Central memory CD4-positive, alpha-beta T cell (primary cell): ENCODE data around the gene ZNF335.
"Not testable (repeated sequence)": the region's sequence is repeated elsewhere in the genome, so short reads cannot be mapped to it uniquely, and the experiment has no call there.

ENCODE experiments used
- DNase-seq: peaks from one replicate; pipeline ENCODE4 v3.0.0; 2022

The ZNF335 gene

DNA sequence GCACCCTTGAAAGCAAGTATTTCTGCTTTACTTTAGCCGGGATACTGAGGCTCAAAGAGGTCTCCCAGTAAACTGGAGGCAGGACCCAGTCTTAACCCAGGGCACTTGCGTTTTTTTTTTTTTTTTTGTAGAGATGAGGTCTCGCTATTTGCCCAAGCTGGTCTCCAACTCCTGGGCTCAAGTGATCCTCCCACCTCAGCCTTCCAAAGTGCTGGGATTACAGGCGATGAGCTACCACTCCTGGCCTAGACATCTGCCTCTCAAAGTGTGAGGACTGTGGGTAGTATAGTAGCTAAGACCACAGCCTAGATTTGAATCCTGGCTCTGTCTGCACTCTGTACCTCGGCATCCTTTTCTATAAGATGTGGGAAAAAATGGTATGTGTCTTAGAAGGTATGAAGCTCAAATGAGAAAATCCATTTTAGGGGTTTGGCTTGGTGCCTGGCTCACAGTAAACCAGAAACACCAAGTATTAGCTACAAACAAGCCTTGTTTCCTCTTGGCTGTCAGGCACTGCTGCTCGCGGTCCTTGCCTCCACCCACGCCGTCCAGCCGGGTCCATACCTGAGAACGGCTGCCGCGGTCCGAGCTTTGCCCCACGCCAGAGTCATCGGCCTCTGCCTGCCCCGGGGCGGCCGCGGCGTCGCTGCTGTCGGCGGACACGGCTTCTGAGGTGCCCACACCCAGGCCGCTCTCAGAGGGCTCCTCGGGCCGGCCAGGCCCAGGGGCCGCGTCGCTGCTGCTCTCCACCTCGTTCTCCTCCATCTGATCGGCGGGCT is 1.2 kb downstream of the ZNF335 start:
- DNase-seq = peak; percentile 24

DNA sequence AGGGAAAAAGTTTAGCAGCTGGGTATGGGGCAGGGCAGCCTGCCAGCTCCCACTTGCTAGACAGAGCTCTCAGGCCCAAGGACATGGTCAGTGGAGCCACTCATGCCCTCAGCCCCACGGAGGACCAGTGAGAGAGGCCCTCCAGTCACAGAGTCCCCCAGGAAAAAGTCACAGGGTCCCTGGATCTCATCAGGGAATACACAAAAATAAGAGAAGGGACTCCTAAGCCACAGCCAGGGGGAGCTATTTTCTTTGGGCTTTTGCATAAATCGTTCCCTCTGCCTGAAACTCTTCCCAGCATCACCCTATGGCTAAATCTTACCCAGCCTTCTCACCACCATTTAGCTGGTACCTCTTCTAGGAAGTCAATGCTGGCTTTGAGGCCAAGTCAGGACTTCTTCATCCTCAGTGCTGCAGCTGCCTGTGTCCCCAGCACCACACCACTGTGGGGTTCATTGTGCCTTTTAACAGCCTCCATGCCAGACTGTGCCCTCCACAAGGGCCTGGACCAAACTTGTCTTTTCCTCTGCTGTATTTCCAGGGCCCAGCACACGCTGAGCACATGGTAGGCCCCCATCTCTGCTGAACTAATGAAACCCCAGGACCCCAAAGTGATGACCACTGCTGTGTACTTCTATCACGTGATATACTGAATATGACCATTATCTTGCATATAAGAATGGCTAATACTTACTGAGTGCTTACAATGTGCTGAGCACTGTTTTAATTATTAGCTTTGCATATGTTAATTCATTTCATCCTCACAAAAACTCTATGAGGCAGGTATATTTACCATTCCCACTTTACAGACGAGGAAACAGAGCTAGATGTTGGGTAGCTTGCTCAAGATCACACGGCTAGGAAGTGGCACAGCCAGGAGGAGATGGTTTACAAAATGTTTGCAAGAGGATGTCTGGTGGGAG is 2.0 kb downstream of the ZNF335 start:
- DNase-seq = no peak

DNA sequence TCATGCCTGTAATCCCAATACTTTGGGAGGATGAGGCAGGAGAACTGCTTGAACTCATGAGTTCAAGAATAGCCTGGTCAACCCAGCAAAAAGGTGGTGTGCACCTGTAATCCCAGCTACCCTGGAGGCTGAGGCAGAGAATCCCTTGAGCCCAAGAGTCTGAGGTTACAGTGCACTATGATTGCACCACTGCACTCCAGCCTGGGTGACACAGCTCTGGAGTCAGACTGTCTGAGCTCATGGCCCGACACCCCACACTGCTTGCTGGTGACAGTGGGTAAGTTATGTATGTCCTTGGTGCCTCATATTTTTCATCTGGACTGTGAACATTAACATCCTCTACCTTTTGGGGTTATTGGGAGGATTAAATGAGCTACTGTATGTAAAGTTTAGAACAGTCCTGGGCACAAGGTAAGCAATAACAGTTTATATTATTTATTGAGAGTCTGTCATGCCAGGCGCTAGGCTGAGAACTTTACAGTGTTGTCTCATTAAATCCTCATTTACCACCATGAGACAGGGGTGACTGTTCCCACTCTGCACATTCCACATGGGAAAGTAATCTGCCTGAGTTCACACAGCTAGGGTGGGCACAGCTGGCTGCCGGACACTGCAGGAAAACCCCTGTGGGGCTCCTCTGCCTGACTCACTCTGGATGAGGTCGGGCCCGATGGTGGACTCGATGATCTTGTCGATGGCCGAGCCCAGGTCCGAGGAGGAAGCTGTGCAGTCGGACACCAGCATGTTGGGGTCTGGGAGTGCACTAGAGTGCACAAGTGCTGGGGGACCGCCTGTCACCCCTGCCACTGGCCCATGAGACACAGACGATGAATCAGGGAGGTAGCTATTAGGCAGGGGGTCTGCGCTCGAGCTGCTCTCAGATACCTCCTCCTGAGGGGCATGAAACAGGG is 2.9 kb downstream of the ZNF335 start:
- no peak for DNase-seq

DNA sequence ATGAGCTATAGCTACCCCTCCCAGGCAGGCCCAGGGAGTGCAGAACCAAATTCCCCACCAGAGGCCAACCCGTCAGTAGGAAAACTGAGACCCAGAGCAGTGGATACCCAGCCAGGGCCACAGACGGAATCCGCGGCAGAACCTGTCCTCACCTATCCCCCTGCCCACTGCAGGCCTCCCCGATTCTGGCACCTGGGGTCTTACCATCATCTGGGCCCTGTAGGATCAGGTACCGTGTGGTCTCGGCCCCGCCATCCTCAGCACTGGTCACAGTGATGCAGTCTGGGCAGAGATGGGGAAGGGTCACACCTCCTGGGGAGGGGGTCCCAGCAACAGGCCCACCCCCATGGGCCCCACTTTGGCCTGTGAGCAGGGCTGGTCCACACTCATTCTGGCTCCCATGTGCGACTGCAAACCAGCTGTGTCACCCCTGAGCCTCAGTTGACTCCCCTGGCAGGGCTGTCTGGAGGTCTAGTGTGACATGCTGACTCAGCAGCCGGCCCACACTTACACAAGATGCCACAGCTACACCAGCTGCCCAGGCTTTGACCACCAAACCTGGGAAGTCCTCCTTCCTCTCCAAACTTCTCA is 3.8 kb downstream of the ZNF335 start:
- no peak for DNase-seq

DNA sequence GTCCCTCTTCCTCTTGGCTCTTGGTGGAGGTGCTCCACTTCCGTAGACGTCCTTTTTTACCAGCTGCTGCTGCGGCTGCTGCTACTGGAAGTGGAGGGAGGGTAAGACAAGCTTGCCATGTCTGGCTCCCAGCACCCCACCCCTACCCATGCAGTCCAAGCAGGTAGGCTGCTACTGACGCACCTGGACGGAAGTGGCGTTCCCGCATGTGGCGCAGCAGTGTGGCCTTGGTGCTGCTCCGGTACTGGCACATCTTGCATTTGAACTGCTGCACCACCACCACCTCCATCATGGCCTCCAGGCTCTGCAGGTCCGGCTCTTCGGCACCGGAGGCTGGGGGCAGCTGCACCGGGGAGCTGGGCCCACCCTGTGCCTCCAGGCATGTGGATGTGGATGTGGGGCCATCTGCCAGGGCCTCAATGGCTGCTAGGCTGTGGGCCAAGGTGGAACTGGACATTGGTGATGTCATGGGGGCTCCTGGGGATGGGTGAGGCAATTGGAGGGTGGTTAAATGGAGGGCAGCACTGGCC is 4.4 kb downstream of the ZNF335 start:
- DNase-seq = no peak

DNA sequence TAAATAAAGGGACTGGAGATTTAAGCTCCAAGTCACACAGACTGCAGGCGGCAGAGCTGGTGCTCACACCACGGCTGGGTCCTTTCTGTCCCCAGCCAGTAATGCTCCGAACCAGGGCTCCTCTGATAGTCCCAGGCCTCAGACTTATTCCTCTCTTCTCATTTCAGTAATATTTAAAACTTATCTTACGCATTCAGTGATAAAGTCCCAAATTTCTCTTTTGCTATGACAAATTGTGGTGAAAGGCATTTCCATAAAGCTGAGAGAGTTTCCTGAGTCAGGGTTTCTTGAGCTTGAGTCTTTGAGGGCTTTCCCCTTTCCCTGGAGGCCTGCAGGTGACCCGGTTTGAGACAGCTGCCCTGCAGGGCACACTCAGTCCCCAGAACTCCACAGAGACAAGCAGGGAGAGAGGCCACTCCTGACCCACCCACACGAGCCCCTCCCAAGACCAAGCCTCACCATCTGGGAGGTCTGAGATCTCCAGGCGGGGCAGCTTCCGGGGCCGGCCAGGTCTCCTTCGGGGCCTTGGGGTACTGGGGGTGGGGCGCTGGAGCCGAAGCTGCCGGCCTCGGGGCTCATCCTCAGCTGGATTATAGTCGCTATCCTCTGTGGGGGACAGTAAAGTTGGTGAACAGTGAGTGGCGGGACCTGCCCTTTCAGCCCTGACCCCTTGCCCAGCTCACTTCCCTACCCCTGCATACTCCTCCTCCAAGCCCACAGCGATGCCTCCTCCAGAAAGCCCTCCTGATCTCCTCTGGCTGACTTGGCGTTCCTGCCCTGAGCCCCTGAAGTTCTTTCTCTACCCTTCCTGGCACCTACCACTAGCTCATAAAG is 6.6 kb downstream of the ZNF335 start:
- no peak for DNase-seq

DNA sequence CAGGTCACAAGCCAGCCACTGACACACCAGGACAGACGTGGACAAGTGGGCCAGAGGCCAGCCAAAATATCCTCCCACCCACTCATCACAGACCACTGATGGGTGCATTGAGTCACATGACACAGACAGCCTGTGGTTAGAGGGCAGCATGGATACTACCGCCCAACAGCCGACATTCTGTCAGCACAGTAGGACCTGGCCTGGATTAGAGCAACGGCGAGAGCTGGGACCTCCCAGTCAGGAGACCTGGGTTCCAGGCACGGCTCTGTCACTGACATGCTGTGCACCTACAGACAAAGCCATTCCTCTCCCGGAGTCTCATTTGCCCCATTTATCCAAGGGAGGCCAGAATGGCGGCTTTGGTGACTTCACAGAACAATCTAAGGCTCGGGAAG is 8.0 kb downstream of the ZNF335 start:
- no peak for DNase-seq

DNA sequence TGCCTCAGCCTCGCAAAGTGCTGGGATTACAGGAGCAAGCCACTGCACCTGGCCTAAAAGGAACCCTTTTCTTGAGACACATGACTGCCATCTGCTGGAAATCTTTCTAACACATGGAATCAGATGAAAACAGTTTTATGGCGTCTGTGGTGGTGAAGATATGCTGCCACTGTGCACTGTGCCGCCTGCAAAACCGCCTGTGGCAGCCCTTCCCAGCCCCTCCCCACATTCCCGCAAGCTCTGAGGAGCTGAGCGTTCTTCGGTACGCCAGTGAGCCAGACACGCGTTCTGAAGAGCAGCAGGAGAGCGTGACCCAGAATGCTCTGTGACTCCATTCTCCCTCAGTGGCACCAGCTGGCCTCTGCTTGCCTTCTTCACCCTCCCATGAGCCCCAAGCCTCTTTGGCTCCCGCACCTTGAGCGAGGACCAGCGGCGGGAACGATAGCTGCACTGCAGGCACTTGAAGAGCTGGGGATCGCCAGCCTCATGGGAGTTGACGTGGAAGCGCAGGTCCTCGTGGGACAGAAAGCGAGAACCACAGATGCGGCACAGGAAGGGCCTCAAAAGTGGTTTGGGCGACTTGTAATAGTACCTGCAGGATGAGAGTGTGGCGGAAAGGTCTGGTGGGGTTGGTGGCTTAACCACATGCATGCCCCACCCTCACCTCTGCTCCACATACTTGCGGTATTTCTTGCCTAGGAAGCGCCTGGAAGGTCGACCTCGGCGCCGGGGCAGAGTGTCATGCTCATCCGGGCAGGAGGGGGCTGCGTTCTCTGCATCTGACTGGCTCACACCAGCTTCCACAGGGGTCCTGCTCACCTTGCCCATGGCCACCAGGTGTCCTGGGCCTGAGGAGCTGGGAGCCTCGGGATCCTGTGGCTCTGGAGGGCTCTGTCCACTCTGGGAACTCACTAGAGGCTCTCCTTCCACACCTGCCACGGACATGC is 8.7 kb downstream of the ZNF335 start:
- DNase-seq = peak; percentile 32

DNA sequence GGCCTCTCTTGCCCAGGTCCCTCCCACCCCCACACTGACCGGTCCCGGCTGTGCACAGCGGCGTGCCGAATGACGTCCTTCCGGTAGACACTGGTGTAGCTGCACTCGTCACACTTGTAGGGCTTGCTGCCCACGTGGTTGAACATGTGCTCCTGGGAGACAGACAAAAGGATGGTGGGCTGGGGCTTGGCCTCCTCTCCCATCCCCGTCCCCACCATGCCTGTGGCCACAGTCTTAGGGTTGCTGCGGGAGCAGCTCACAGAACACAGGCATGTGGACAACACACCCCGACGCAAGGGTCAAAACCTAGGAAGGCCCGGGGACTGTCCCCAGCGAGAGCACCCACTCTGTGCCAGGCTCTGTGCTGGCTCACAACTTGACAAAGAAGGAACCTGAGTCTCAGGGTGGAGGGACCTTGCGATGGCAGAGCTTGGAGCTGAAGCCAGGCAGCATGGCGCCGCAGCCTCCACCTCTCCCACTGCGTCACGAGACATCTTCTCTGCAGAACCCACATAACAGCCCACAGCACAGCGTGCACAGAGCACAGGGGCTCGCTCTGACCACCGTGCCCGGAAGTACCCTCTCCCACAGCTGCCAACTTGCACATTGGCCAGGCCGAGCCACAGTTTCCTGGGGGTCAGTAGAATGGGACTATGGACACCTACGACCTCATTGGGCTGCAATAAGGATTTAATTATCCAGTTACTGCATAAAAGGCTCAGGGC is 9.8 kb downstream of the ZNF335 start:
- no peak for DNase-seq

DNA sequence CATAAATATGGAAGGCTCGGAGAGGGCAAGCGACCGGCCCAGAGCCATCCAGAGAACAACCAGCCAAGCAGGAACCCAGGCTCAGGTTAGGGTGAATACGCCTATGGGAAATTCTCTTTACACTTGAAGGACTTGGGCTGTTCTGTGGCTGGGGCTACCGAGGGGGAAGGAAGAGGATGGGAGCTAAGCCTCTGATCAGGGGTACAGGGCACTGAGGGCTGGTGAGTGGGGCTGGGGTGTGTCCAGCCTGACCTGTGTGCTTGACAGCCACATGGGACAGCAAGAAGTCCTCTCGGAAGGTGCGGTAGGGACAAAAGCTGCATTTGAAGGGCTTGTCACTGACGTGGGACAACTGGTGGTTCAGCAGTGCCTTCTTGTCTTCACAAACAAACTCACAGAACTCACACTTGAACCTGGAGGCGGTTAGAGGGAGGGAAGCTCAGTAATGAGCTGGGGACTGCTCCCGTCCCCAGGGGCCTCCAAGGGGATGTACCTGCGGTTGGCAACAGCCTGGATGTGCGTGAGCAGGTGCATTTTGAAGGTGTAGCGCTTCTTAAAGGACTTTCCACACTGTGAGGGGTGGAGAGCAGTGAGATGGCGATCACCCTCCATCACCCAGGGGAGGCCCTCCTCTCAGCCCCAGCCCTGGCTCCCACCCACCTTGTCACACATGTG is 11.9 kb downstream of the ZNF335 start:
- DNase-seq = no peak

DNA sequence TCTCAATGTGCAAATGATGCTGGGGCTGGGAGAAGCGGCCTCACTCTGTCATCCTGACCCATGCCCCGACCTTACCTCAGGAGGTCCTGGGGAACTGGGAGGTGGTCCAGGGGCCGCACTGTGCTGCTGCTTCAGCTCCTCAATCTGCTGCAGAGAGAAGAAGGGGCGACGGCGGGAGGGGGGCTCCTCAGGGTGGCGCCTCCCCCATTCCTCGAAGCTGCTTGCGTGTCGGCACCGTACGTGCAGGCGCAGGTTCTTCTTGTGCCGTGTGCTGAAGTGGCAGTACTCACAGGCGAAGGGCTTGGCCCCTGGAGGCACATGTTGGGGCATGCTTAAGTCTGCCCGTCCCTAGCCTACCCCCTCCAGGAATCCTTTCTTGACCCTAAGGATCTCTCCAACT is 12.9 kb downstream of the ZNF335 start:
- no peak for DNase-seq

DNA sequence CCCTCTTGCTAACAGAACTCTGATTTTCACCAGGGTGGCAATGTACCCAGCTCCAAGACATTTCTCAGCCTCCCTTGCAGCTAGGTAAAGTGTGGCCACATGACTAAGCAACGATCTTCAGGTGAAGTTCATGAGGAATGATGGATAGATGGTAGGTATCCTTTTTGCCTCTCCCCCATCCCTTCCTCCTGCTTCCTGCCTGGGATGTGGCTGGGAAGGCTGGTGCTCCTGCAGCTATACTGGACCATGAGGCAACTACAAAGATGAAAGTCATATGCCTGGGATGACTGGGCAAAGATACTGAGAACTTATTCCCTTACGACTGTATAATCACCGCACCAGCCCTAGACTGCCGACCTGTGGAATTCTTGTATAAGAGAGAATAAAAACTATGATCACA is 13.4 kb downstream of the ZNF335 start:
- no peak for DNase-seq

DNA sequence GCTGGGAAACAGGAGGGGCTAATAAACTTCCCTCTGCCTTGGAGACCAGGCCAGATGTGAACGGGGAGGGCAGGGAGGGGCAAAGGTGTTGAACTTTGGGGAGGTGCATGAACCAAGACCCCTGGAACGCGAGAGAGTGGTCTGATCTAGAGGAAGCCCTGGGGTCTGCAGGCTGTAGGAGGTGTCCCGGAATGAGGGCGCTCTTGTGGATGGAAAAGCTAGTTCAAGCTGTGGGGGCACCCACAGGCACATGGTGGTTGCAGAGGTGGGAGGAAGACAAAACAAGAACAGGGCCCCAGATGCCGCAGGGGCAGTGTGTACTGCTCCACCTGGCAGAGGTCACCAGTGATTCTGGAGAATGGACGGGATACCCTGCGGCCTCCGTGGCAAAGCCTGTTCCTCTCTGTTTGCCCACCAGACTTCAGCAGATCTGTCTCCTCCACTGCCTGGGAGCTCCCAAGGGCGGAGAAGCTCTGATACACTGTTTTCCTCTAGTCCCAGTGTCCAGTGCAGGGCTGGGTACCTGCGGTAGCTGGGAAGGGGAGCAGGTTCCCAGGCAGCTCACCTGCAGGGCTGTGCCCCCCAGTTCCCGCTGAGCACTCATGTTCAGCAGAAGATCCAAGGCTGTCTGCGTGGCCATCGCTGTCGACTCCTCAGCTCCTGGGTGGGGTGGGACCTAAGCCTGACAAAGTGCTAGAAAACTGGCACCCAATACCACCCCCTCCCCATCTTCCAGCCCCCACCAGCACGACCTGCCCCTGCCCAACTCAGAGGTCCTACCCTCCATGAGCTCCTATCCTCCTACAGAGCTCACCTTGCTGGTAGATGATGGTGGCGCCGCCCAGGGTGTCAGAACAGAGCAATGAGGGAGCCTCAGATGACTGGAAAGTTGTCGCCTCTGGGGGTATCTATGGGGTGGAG is 14.7 kb downstream of the ZNF335 start:
- no peak for DNase-seq

DNA sequence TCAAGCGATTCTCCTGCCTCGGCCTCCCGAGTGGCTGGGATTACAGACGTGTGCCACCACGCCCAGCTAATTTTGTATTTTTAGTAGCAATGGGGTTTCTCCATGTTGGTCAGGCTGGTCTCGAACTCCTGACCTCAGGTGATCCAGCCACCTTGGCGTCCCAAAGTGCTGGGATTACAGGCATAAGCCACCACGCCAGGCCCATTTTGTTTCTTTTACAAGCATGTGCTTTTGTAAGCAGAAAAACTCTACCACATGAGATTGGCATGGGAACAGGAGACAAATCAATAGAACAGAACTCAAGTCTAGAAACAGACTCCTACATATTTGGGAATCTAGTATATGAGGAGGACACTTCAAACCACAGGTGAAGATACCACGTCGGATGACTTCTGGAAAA is 15.7 kb downstream of the ZNF335 start:
- not testable (repeated sequence) for DNase-seq

DNA sequence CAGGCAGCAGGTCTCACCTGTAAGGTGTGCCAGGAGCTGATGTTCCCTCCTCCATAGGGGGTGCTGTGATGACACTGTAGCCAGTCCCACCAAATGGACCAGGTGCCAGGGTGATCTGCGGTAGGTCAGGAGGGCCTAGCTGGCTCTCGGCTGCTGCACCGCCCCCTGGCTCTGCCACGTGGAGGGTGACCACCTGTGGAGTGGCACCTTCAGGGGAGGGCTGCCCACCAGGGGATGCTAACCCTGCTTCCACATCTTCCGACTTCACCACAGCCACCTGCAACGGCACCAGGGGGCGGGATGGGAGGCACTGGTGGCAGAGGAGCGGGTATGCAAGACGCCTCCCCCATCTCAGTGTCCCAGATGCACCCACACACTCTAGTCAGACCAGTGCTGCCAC is 18.3 kb downstream of the ZNF335 start:
- no peak for DNase-seq

DNA sequence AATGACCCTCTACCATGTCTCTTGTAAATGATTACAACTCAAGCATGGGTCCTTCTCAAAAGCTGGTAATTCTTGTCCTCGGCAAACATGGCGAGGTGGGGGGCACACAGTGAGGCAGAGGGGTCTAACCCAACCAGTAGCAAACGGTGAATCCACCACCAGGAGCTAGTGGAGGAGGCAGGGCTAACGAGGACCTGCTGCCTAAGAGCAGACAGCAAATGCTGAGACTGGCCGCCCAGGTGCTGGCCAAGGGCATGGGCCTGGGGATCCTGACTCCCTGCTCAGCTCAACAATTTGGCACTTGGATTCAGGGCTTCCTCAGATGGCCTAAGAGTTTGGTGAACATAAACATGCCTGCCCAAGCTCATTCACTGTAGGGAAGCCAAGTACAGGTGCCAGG is 19.1 kb downstream of the ZNF335 start:
- DNase-seq = no peak

DNA sequence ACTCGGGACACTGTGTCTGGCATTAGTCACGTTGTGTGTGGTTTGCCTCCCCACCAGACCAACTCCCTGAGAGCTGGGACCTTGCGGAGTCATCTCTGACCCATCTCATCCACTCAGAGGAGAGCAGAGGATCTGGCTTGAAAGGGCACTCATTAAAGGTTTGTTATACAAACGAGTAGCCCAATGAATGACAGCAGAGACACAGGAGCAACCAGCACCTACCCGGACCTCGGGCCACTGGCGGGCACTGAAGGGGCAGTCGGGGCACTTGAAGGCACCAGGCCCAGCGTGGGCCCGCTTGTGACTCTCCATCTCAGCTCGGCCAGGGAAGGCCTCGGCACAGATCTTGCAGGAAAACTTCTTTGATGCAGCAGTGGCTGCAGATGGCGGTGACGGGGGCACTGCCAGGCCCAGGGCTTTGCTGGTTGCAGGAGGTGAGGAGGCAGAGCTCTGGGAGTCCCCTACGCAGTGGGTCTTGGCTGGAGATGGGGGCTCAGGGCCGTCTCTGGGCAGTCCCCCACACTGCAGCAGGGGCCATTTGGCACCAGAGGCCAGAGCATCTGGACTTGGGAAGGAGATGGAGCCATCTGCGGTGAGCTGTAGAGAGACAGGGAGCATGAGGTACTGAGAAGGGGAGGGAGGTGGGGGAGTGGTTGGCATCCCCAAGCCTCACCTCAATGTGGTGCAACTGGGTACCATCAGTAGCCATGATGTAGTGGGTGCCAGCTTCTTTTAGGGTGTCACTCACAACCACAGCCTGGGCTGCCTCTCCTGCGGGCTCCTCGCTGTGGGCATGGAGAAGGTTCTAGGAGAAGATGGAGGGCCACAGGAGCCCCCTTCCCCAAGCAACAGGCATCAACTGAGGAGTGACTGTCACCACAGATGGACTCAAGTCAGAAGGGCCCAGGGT is 19.8 kb downstream of the ZNF335 start:
- no peak for DNase-seq
